IMR-90 (cell line): ENCODE results near the gene TMEM35B. TPM values are rescaled to one million over a fixed set of nuclear protein-coding genes. Genes with fewer than 3 reads are reported as not detected.

Source experiments
- ATAC-seq: fragments of 200-7000 bp; cut with Tn5 transposase; 2 replicates; pipeline ENCODE4 v1.9.1; 2020; ENCODE audit warnings: low read depth, mild to moderate bottlenecking, moderate library complexity
- BruUV-seq: library from RNA; stranded (reverse); fragments of 400-500 nt; replicated peaks from 2 replicates; lab custom pipeline; 2021; lab: Mats Ljungman, UMichigan
- CTCF ChIA-PET: fragments of 300-600 bp; formaldehyde crosslinking; extraction: SDS; loops from one replicate; lab custom pipeline; 2021; ENCODE audit warnings: antibody characterized with exemption; lab: Yijun Ruan, JAX
- POLR2A ChIA-PET: fragments of 300-600 bp; sonication (Branson Sonifier 250); formaldehyde crosslinking; loops from one replicate; lab custom pipeline; 2022; ENCODE audit warnings: antibody characterized with exemption; ENCODE audit not compliant: unreplicated experiment; lab: Charles Lee
- DNase-seq: peaks from one replicate; pipeline ENCODE4 v3.0.0; 2013
- H2AFZ ChIP-seq: replicated peaks from 2 replicates; pipeline ENCODE3; 2013; ENCODE audit warnings: low read length, mild to moderate bottlenecking; ENCODE audit not compliant: poor library complexity
- H2AK5ac ChIP-seq: 2 replicates; pipeline ENCODE4 v1.6.1; 2013; ENCODE audit warnings: low read depth, low read length, inconsistent platforms
- H2AK9ac ChIP-seq: replicated peaks from 2 replicates; pipeline ENCODE3; 2013; ENCODE audit warnings: mild to moderate bottlenecking, low read depth, low read length, moderate library complexity; ENCODE audit not compliant: poor library complexity
- H2BK120ac ChIP-seq: 2 replicates; pipeline ENCODE4 v1.6.1; 2013; ENCODE audit warnings: low read depth, low read length, inconsistent platforms
- H2BK15ac ChIP-seq: 3 replicates; pipeline ENCODE4 v1.6.1; 2013; ENCODE audit warnings: low read depth, low read length, inconsistent platforms
- H2BK20ac ChIP-seq: 2 replicates; pipeline ENCODE4 v1.6.1; 2013; ENCODE audit warnings: low read depth, mild to moderate bottlenecking, inconsistent platforms, low read length, moderate library complexity
- H2BK5ac ChIP-seq: 2 replicates; pipeline ENCODE4 v1.6.1; 2013; ENCODE audit warnings: mild to moderate bottlenecking, low read depth, low read length, inconsistent platforms; ENCODE audit not compliant: poor library complexity, severe bottlenecking
- H3K14ac ChIP-seq: replicated peaks from 2 replicates; pipeline ENCODE4 v1.6.1; 2013; ENCODE audit warnings: low read depth, low read length, inconsistent platforms
- H3K18ac ChIP-seq: 2 replicates; pipeline ENCODE4 v1.6.1; 2013; ENCODE audit warnings: low read depth, low read length, control low read depth
- H3K23ac ChIP-seq: 2 replicates; pipeline ENCODE4 v1.6.1; 2013; ENCODE audit warnings: low read depth, low read length, inconsistent platforms
- H3K27ac ChIP-seq: 2 replicates; pipeline ENCODE4 v1.5.1; 2013; ENCODE audit warnings: mild to moderate bottlenecking, control low read depth, low read length; ENCODE audit not compliant: insufficient read depth
- H3K27me3 ChIP-seq: 2 replicates; pipeline ENCODE4 v1.6.1; 2013; ENCODE audit warnings: low read length; ENCODE audit not compliant: control insufficient read depth, insufficient read depth
- H3K36me3 ChIP-seq: 2 replicates; pipeline ENCODE4 v1.6.1; 2013; ENCODE audit warnings: low read length, mixed read lengths; ENCODE audit not compliant: control insufficient read depth, insufficient read depth
- H3K4ac ChIP-seq: 2 replicates; pipeline ENCODE4 v1.6.1; 2013; ENCODE audit warnings: low read depth, low read length, inconsistent platforms
- H3K4me1 ChIP-seq: 2 replicates; pipeline ENCODE4 v1.6.1; 2013; ENCODE audit warnings: low read length, mixed read lengths; ENCODE audit not compliant: control insufficient read depth, insufficient read depth
- H3K4me2 ChIP-seq: 2 replicates; pipeline ENCODE4 v1.6.1; 2013; ENCODE audit warnings: low read depth, mild to moderate bottlenecking, control low read depth, low read length, moderate library complexity
- H3K4me3 ChIP-seq: 2 replicates; pipeline ENCODE4 v1.5.1; 2013; ENCODE audit warnings: low read depth, mild to moderate bottlenecking, control low read depth, low read length, moderate library complexity; ENCODE audit not compliant: insufficient read depth
- H3K56ac ChIP-seq: 2 replicates; pipeline ENCODE4 v1.6.1; 2013; ENCODE audit warnings: low read length, inconsistent platforms; ENCODE audit not compliant: insufficient read depth; ENCODE audit errors: extremely low read depth
- H3K79me1 ChIP-seq, 2 experiments: 2 replicates each; pipeline ENCODE4 v1.6.1; 2013; ENCODE audit warnings: low read length in 2 of 2, inconsistent platforms in 1 of 2, low read depth in 1 of 2
- H3K9ac ChIP-seq: 2 replicates; pipeline ENCODE4 v1.6.1; 2013; ENCODE audit warnings: low read depth, low read length, control low read depth
- H3K9me1 ChIP-seq: 2 replicates; pipeline ENCODE4 v1.6.1; 2013; ENCODE audit warnings: low read length, inconsistent platforms; ENCODE audit not compliant: insufficient read depth
- H3K9me3 ChIP-seq: 2 replicates; pipeline ENCODE4 v1.6.1; 2013; ENCODE audit warnings: low read length; ENCODE audit not compliant: control insufficient read depth, insufficient read depth
- H4K20me1 ChIP-seq: 2 replicates; pipeline ENCODE4 v1.6.1; 2013; ENCODE audit warnings: low read length, inconsistent platforms; ENCODE audit not compliant: insufficient read depth
- H4K5ac ChIP-seq: 2 replicates; pipeline ENCODE4 v1.6.1; 2013; ENCODE audit warnings: mild to moderate bottlenecking, low read depth, low read length, control low read depth
- H4K8ac ChIP-seq, 2 experiments: 2 replicates each; pipeline ENCODE4 v1.6.1; 2013; ENCODE audit warnings: low read depth in 2 of 2, low read length in 2 of 2, control low read depth in 1 of 2, inconsistent platforms in 1 of 2
- H4K91ac ChIP-seq: 2 replicates; pipeline ENCODE4 v1.6.1; 2013; ENCODE audit warnings: low read depth, low read length, inconsistent platforms; ENCODE audit not compliant: insufficient read depth
- BHLHE40 ChIP-seq: fragments of 150-350 bp; IDR thresholded peaks from 2 replicates; pipeline ENCODE4 v1.6.1; 2016; ENCODE audit warnings: mild to moderate bottlenecking, low read depth, low read length
- CEBPB ChIP-seq: IDR thresholded peaks from 2 replicates; pipeline ENCODE4 v1.6.1; 2012; ENCODE audit warnings: low read depth, low read length, improper control_type of control experiment
- CHD1 ChIP-seq: IDR thresholded peaks from 2 replicates; pipeline ENCODE4 v1.6.1; 2012; ENCODE audit warnings: low read depth, low read length, improper control_type of control experiment
- CTCF ChIP-seq: conservative IDR thresholded peaks from 2 replicates; pipeline ENCODE4 v1.5.1; 2012; ENCODE audit warnings: mild to moderate bottlenecking, low read depth, low read length, improper control_type of control experiment
- ELK1 ChIP-seq: fragments of 150-350 bp; IDR thresholded peaks from 2 replicates; pipeline ENCODE4 v1.6.1; 2016; ENCODE audit warnings: low read depth, mild to moderate bottlenecking, low read length, moderate library complexity, borderline replicate concordance
- FOS ChIP-seq: fragments of 150-350 bp; IDR thresholded peaks from 2 replicates; pipeline ENCODE4 v1.6.1; 2016; ENCODE audit warnings: low read depth, low read length
- MAFK ChIP-seq: IDR thresholded peaks from 2 replicates; pipeline ENCODE4 v1.6.1; 2012; ENCODE audit warnings: low read depth, low read length, improper control_type of control experiment
- MXI1 ChIP-seq: IDR thresholded peaks from 2 replicates; pipeline ENCODE4 v1.6.1; 2012; ENCODE audit warnings: low read depth, mild to moderate bottlenecking, low read length, moderate library complexity, borderline replicate concordance
- NFE2L2 ChIP-seq: fragments of 150-350 bp; IDR thresholded peaks from 2 replicates; pipeline ENCODE4 v1.6.1; 2016; ENCODE audit warnings: low read depth, mild to moderate bottlenecking, low read length
- POLR2A ChIP-seq: IDR thresholded peaks from 2 replicates; pipeline ENCODE4 v1.6.1; 2012; ENCODE audit warnings: mild to moderate bottlenecking, low read depth, low read length
- RAD21 ChIP-seq: IDR thresholded peaks from 2 replicates; pipeline ENCODE4 v1.6.1; 2012; ENCODE audit warnings: low read length, improper control_type of control experiment
- USF2 ChIP-seq: fragments of 150-350 bp; IDR thresholded peaks from 2 replicates; pipeline ENCODE4 v1.6.1; 2017; ENCODE audit warnings: mild to moderate bottlenecking, antibody characterized with exemption, low read length, low read depth
- WGBS, 2 experiments: methylation state at CpG; one replicate each; pipeline versions ENCODE4 v1.1.5 to v1.1.7; 2013; ENCODE audit warnings: missing lambda C conversion rate in 2 of 2; ENCODE audit not compliant: insufficient read length in 1 of 2; ENCODE audit errors: extremely low coverage in 2 of 2; 5-methylcytosine and 5-hydroxymethylcytosine counted together
- dilution Hi-C: fragments of 300-500 bp; cut with HindIII; formaldehyde crosslinking; loops from one replicate; pipeline ENCODE4 v1.14.3; 2018; ENCODE audit warnings: low sequenced_read_pairs; ENCODE audit not compliant: unreplicated experiment
- in situ Hi-C: fragments of 300-500 bp; cut with MboI; formaldehyde crosslinking; loops from 3 replicates; pipeline ENCODE4 v1.14.3; 2019; ENCODE audit warnings: low sequenced_read_pairs, inconsistent platforms, mixed read lengths
- intact Hi-C: fragments of 100-400 bp; cut with micrococcal nuclease; formaldehyde crosslinking; loops from 2 replicates; pipeline ENCODE4 v1.10.0; 2022
- polyA plus RNA-seq, 3 experiments: library from polyadenylated mRNA; depleted of rRNA; stranded (reverse); fragments of >200 nt; gene quantifications; 2 replicates each; pipeline ENCODE4 v1.2.3, GENCODE V29; 2012; ENCODE audit warnings: low replicate concordance in 1 of 3
- total RNA-seq: library from RNA; depleted of rRNA; stranded (reverse); fragments of >200 nt; gene quantifications from 2 replicates; pipeline ENCODE4 v1.2.3, GENCODE V29; 2012

The TMEM35B gene
- total and polyA plus RNA-seq, 2 of the 4 experiments (the other 2 are of a cell fraction): 19.7 to 20.4 TPM

GRCh38 chr1:35033346-35033745 lies 48.2 kb upstream of the TMEM35B start:
- Histone ChIP-seq H2BK15ac (no peak overlapping the region), H2AFZ (no peak overlapping the region), H3K9me3 (no peaks in the 10 kb centered on the region), H4K91ac (no peak overlapping the region), H3K18ac (no peak overlapping the region), H3K9me1 (no peaks in the 10 kb centered on the region), H3K4me1 (peaks cover 4% of the 10 kb centered on the region), H2BK5ac (no peak overlapping the region), H4K8ac (no peak overlapping the region), H3K4me2 (no peak overlapping the region), H3K4me3 (no peak overlapping the region), H3K14ac (no peak overlapping the region), H3K56ac (no peak overlapping the region), H3K79me1 (peaks cover 6 to 7% of the 10 kb centered on the region in 2 experiments; a peak in 3 of 4 replicates), H4K5ac (no peak overlapping the region), H2AK5ac (no peak overlapping the region), H2AK9ac (no peak overlapping the region), H2BK120ac (no peak overlapping the region), H3K23ac (no peak overlapping the region), H3K9ac (no peak overlapping the region), H3K36me3 (peaks cover 1% of the 10 kb centered on the region; the same call in 1 of the 2 replicates), H4K20me1 (peaks cover 4% of the 10 kb centered on the region), H2BK20ac (no peak overlapping the region), H3K27me3 (no peaks in the 10 kb centered on the region), H3K4ac (no peak overlapping the region), H3K27ac (no peak overlapping the region)
- no peak for ATAC-seq
- BruUV-seq: no TSS peak
- no peak for DNase-seq
- WGBS, 2 experiments: no CpG with 5 or more reads among the region's 1 CpG
- dilution Hi-C loops: no loop called here
- intact Hi-C loops: loop anchor here (5.0 kb wide), 1 partner anchor 144 kb away; no protein-coding TSS in a partner anchor
- ChIA-PET POLR2A (no interaction called here), CTCF (no interaction called here)
- TF ChIP-seq RAD21: no peak
- TF ChIP-seq CHD1: no peak
- no peak for TF ChIP-seq CTCF
- no peak for TF ChIP-seq MAFK
- TF ChIP-seq MXI1: no peak
- TF ChIP-seq FOS: no peak
- TF ChIP-seq BHLHE40: no peak
- no peak for TF ChIP-seq NFE2L2
- no peak for TF ChIP-seq POLR2A
- no peak for TF ChIP-seq USF2
- no peak for TF ChIP-seq ELK1
- TF ChIP-seq CEBPB: no peak
- in situ Hi-C loops: no loop called here
